ENCODE measurements around the gene SLC30A2. TPM values are rescaled to one million over a fixed set of nuclear protein-coding genes. Genes with fewer than 3 reads are reported as not detected.

SLC30A2 gene
- total and polyA plus RNA-seq, 10 of the 15 experiments (the other 5 are each of a cell fraction or from before 2014, with no cell fraction given) = 0.13 TPM; not detected in 9

GRCh38 chr1:26029054-26029863 lies 16.7 kb downstream of the SLC30A2 start (continued):
- no peak for TF ChIP-seq RELB (IDR thresholded peaks at IDR 0.05; ENCODE audit: low read depth)

- ChIA-PET CTCF (no interaction called here), RAD21 (ENCODE audit: unreplicated experiment) (interaction anchor here (1.3 to 1.4 kb wide), 2 partner anchors 29 to 133 kb away, joined by 3 to 5 read pairs; no protein-coding TSS in a partner anchor), POLR2A (no interaction called here), SMC1A (ENCODE audit: uncharacterized antibody, unreplicated experiment) (no interaction called here)
- Histone ChIP-seq H3K4me2 (ENCODE audit: control insufficient read depth, insufficient read depth) (no peak overlapping the region), H3K79me2 (ENCODE audit: control insufficient read depth, insufficient read depth, low read length) (no peaks in the 10 kb centered on the region), H3K9me3 (replicated peaks; ENCODE audit: control insufficient read depth, insufficient read depth, low read length) (0 out of 3 replicates have a peak, but pooled peaks cover 2% of the 10 kb centered on the region), H4K20me1 (ENCODE audit: control insufficient read depth, insufficient read depth) (no peaks in the 10 kb centered on the region), H3K27ac (ENCODE audit: control insufficient read depth, insufficient read depth) (no peak overlapping the region), H2AFZ (ENCODE audit: control insufficient read depth, low read depth, low read length) (no peak overlapping the region), H3K36me3 (ENCODE audit: control insufficient read depth in 2 of 2, insufficient read depth in 2 of 2, low read length in 1 of 2) (no peaks in the 10 kb centered on the region), H3K9ac (ENCODE audit: control insufficient read depth, insufficient read depth, low read length) (no peak overlapping the region), H3K4me3 (no peak overlapping the region), H3K4me1 (ENCODE audit: control insufficient read depth, insufficient read depth, low read length) (no peaks in the 10 kb centered on the region), H3K27me3 (replicated peaks in 1 of 2; ENCODE audit: control insufficient read depth in 2 of 2, insufficient read depth in 2 of 2, low read length in 1 of 2) (no peaks in the 10 kb centered on the region; a peak in 2 of 4 replicates)
- in situ Hi-C loops (cut with MboI) (no loop called here), intact Hi-C loops (cut with micrococcal nuclease; ENCODE audit: unreplicated experiment) (no loop called here)
- BruUV-seq (replicated peaks) = no TSS peak
- no peak for DNase-seq (ENCODE audit: low read depth, low spot score)
- no peak for TF ChIP-seq ZBTB40 (IDR thresholded peaks at IDR 0.05; ENCODE audit: borderline replicate concordance)
- no peak for TF ChIP-seq TCF7 (IDR thresholded peaks at IDR 0.05; ENCODE audit: borderline replicate concordance)
- TF ChIP-seq, protein P1, sequence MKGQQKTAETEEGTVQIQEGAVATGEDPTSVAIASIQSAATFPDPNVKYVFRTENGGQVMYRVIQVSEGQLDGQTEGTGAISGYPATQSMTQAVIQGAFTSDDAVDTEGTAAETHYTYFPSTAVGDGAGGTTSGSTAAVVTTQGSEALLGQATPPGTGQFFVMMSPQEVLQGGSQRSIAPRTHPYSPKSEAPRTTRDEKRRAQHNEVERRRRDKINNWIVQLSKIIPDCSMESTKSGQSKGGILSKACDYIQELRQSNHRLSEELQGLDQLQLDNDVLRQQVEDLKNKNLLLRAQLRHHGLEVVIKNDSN (IDR thresholded peaks at IDR 0.05; ENCODE audit: borderline replicate concordance, extremely low read length, insufficient read depth, low read depth, low read length) = no peak
- TF ChIP-seq, protein P2, sequence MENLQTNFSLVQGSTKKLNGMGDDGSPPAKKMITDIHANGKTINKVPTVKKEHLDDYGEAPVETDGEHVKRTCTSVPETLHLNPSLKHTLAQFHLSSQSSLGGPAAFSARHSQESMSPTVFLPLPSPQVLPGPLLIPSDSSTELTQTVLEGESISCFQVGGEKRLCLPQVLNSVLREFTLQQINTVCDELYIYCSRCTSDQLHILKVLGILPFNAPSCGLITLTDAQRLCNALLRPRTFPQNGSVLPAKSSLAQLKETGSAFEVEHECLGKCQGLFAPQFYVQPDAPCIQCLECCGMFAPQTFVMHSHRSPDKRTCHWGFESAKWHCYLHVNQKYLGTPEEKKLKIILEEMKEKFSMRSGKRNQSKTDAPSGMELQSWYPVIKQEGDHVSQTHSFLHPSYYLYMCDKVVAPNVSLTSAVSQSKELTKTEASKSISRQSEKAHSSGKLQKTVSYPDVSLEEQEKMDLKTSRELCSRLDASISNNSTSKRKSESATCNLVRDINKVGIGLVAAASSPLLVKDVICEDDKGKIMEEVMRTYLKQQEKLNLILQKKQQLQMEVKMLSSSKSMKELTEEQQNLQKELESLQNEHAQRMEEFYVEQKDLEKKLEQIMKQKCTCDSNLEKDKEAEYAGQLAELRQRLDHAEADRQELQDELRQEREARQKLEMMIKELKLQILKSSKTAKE (IDR thresholded peaks at IDR 0.05; ENCODE audit: low read depth, poor library complexity, severe bottlenecking) = no peak
- TF ChIP-seq CHD1 (IDR thresholded peaks at IDR 0.05; ENCODE audit: low read depth, low read length) = no peak
- no peak for TF ChIP-seq CHD4 (IDR thresholded peaks at IDR 0.05)
- TF ChIP-seq, protein P3, sequence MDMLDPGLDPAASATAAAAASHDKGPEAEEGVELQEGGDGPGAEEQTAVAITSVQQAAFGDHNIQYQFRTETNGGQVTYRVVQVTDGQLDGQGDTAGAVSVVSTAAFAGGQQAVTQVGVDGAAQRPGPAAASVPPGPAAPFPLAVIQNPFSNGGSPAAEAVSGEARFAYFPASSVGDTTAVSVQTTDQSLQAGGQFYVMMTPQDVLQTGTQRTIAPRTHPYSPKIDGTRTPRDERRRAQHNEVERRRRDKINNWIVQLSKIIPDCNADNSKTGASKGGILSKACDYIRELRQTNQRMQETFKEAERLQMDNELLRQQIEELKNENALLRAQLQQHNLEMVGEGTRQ (IDR thresholded peaks at IDR 0.05; ENCODE audit: borderline replicate concordance, low read depth, low read length) = no peak
- no peak for TF ChIP-seq POLR2AphosphoS5 (IDR thresholded peaks at IDR 0.05; ENCODE audit: low read length)
- TF ChIP-seq SMAD5 (IDR thresholded peaks at IDR 0.05; ENCODE audit: low read depth) = no peak
- ATAC-seq = no peak; the same call in 2 of the 3 replicates
- no peak for FAIRE-seq
- WGBS (ENCODE audit: insufficient coverage, insufficient replicate concordance, low lambda C conversion rate, missing lambda C conversion rate) = 25% methylated on average over 8 of the region's 8 CpGs
These were observed 17.4 kb downstream of the SLC30A2 start for GRCh38 chr1:26028490-26028980.
